A549 (cell line): ENCODE results near the gene QKI. TPM values are rescaled to one million over a fixed set of nuclear protein-coding genes. Genes with fewer than 3 reads are reported as not detected.

Experiments used
- ATAC-seq, 2 experiments: fragments of 200-7000 bp in 1 of 2; fragments of >200 bp in 1 of 2; cut with Nextera tagmentation in 1 of 2; cut with Tn5 transposase in 1 of 2; 3 replicates each; pipeline versions ENCODE4 v1.8.0 to v1.9.1; 2018 to 2020; ENCODE audit warnings: mild to moderate bottlenecking in 1 of 2, moderate library complexity in 1 of 2
- CTCF ChIA-PET: fragments of 300-600 bp; sonication (Branson Sonifier 250); formaldehyde crosslinking; extraction: SDS; loops from one replicate; lab custom pipeline; 2021; ENCODE audit warnings: antibody characterized with exemption, inconsistent platforms; lab: Yijun Ruan, JAX
- POLR2A ChIA-PET: fragments of 350-600 bp; formaldehyde crosslinking; extraction: SDS; loops from one replicate; lab custom pipeline; 2021; ENCODE audit warnings: antibody characterized with exemption, inconsistent platforms; lab: Yijun Ruan, JAX
- DNase-seq, 2 experiments: peaks; one replicate each; pipeline versions ENCODE4 v3.0.0 to v3.0.0-alpha.2; 2011 to 2016; ENCODE audit warnings: low read depth in 1 of 2, low spot score in 1 of 2
- FAIRE-seq: peaks from 2 replicates; lab custom pipeline; 2011; peaks lifted over from hg19 to GRCh38; lab: Jason Lieb, UNC
- H3K27ac ChIP-seq, 2 experiments: fragments of >200 bp; sonication (Bioruptor Twin); formaldehyde crosslinking; 3 replicates each; pipeline ENCODE4 v1.5.1; 2016 to 2017
- H3K4me1 ChIP-seq: fragments of >200 bp; sonication (Bioruptor Twin); formaldehyde crosslinking; 3 replicates; pipeline ENCODE4 v1.6.1; 2016
- H3K4me2 ChIP-seq: fragments of >200 bp; sonication (Bioruptor Twin); formaldehyde crosslinking; 3 replicates; pipeline ENCODE4 v1.6.1; 2016
- H3K4me3 ChIP-seq: fragments of >200 bp; sonication (Bioruptor Twin); formaldehyde crosslinking; 3 replicates; pipeline ENCODE4 v1.5.1; 2016
- H3K9me3 ChIP-seq: fragments of >200 bp; sonication (Bioruptor Twin); formaldehyde crosslinking; 3 replicates; pipeline ENCODE4 v1.6.1; 2016
- FOXS1 ChIP-seq: fragments of 250-450 bp; sonication (Bioruptor Pico); IDR thresholded peaks from 2 replicates; pipeline ENCODE4 v1.5.0; 2020; ENCODE audit warnings: mild to moderate bottlenecking, moderate library complexity
- GATA3 ChIP-seq: IDR thresholded peaks from 2 replicates; pipeline ENCODE4 v1.6.1; 2012; ENCODE audit warnings: borderline replicate concordance
- JUN ChIP-seq, 2 experiments: fragments of >200 bp; sonication (Bioruptor Twin); formaldehyde crosslinking; IDR thresholded peaks; 2 replicates in 1 of 2; 3 replicates in 1 of 2; pipeline ENCODE4 v1.6.1; 2016 to 2017
- KDM5A ChIP-seq: fragments of 200-600 bp; sonication (generic); IDR thresholded peaks from 2 replicates; pipeline ENCODE4 v1.6.1; 2016; ENCODE audit warnings: antibody characterized with exemption, mild to moderate bottlenecking
- PHF8 ChIP-seq: fragments of 200-600 bp; sonication (generic); IDR thresholded peaks from 2 replicates; pipeline ENCODE4 v1.6.1; 2016; ENCODE audit warnings: low read depth, mild to moderate bottlenecking, antibody characterized with exemption, moderate library complexity, borderline replicate concordance
- POLR2A ChIP-seq: IDR thresholded peaks from 2 replicates; pipeline ENCODE4 v1.6.1; 2012; ENCODE audit warnings: mild to moderate bottlenecking, low read length
- RAD21 ChIP-seq, 2 experiments: fragments of >200 bp in 1 of 2; sonication (Bioruptor Twin) in 1 of 2; formaldehyde crosslinking in 1 of 2; IDR thresholded peaks in 1 of 2; conservative IDR thresholded peaks in 1 of 2; 2 replicates in 1 of 2; 3 replicates in 1 of 2; pipeline ENCODE4 v1.6.1; 2012 to 2018; ENCODE audit warnings: inconsistent platforms in 1 of 2
- RARB ChIP-seq: fragments of 250-450 bp; sonication (Bioruptor Pico); IDR thresholded peaks from 2 replicates; pipeline ENCODE4 v1.8.0; 2021; ENCODE audit warnings: mild to moderate bottlenecking, moderate library complexity
- RNF2 ChIP-seq: fragments of 200-600 bp; sonication (generic); IDR thresholded peaks from 2 replicates; pipeline ENCODE4 v1.6.1; 2016; ENCODE audit warnings: low read depth, mild to moderate bottlenecking, antibody characterized with exemption, moderate library complexity, borderline replicate concordance
- ZFP36 ChIP-seq: fragments of 450-650 bp; IDR thresholded peaks from 2 replicates; pipeline ENCODE4 v1.6.1; 2014; ENCODE audit warnings: borderline replicate concordance; ENCODE audit not compliant: partially characterized antibody
- ZNF302 ChIP-seq: fragments of 250-450 bp; sonication (Bioruptor Pico); IDR thresholded peaks from 2 replicates; pipeline ENCODE4 v1.9.0; 2021; ENCODE audit warnings: inconsistent platforms, mild to moderate bottlenecking, moderate library complexity
- ZSCAN20 ChIP-seq: fragments of 250-450 bp; sonication (Bioruptor Pico); IDR thresholded peaks from 2 replicates; pipeline ENCODE4 v1.8.0; 2022; ENCODE audit warnings: mild to moderate bottlenecking, moderate library complexity
- WGBS: methylation state at CpG from one replicate; pipeline ENCODE4 v1.1.6; 2017; ENCODE audit errors: missing lambda C conversion rate; 5-methylcytosine and 5-hydroxymethylcytosine counted together
- polyA plus RNA-seq, 4 experiments: library from polyadenylated mRNA; depleted of rRNA in 3 of 4; stranded (reverse); fragments of >200 nt; fragmentation: RNase III in 1 of 4; extraction: RNeasy Plus Mini Kit Qiagen cat#74134 plus additional on column Dnase treatment in 1 of 4; gene quantifications; 2 replicates in 3 of 4; 3 replicates in 1 of 4; pipeline ENCODE4 v1.2.3, GENCODE V29; 2011 to 2017
- TF ChIP-seq, protein P1 (sequence below): IDR thresholded peaks from 2 replicates; pipeline ENCODE4 v1.6.1; 2012
- TF ChIP-seq, protein P2 (sequence below): fragments of 250-450 bp; sonication (Bioruptor Pico); IDR thresholded peaks from 2 replicates; pipeline ENCODE4 v1.5.0; 2020; ENCODE audit warnings: low read depth, mild to moderate bottlenecking, moderate library complexity

Gene QKI
- polyA plus RNA-seq, 2 of the 4 experiments (the other 2 are of a cell fraction), result 71.9 to 98.2 TPM

- Histone ChIP-seq H3K9me3 (no peaks in the 10 kb centered on the region), H3K27ac (no peak overlapping the region), H3K4me1 (no peaks in the 10 kb centered on the region)
- 44% methylated on average over 11 of the region's 11 CpGs for WGBS
- FAIRE-seq, result no peak
- POLR2A ChIA-PET, result no interaction called here
- TF ChIP-seq ZSCAN20 (no peak), PHF8 (no peak), RARB (CRISPR knock-in tag) (no peak), GATA3 (no peak), RNF2 (no peak), ZNF302 (CRISPR knock-in tag) (no peak), FOXS1 (no peak), JUN (IDR thresholded peaks at IDR 0.05) (no peak), RAD21 (conservative IDR thresholded peaks at IDR 0.05 in 1 of 2, IDR thresholded peaks at IDR 0.05 in 1 of 2) (no peak), ZFP36 (no peak), POLR2A (no peak), KDM5A (no peak)
- TF ChIP-seq, protein P1, sequence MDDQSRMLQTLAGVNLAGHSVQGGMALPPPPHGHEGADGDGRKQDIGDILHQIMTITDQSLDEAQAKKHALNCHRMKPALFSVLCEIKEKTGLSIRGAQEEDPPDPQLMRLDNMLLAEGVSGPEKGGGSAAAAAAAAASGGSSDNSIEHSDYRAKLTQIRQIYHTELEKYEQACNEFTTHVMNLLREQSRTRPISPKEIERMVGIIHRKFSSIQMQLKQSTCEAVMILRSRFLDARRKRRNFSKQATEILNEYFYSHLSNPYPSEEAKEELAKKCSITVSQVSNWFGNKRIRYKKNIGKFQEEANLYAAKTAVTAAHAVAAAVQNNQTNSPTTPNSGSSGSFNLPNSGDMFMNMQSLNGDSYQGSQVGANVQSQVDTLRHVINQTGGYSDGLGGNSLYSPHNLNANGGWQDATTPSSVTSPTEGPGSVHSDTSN, result no peak
- TF ChIP-seq, protein P2, sequence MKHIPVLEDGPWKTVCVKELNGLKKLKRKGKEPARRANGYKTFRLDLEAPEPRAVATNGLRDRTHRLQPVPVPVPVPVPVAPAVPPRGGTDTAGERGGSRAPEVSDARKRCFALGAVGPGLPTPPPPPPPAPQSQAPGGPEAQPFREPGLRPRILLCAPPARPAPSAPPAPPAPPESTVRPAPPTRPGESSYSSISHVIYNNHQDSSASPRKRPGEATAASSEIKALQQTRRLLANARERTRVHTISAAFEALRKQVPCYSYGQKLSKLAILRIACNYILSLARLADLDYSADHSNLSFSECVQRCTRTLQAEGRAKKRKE (CRISPR knock-in tag), result no peak
- TF ChIP-seq, all 56 proteins: peak for 0
- CTCF ChIA-PET, result no interaction called here
- no peak overlapping the region for H3K4me3 ChIP-seq
- DNase-seq, result no peak
- H3K4me2 ChIP-seq, result no peak overlapping the region
- ATAC-seq, result no peak
These were observed 212.9 kb downstream of the QKI start for GRCh38 chr6:163627274-163628062.
